GM20000 (cell line): ENCODE measurements around the gene NUDT22.

ENCODE experiments used
- DNase-seq: peaks from one replicate; pipeline ENCODE4 v3.0.0; 2012; ENCODE audit warnings: low spot score
- CTCF ChIP-seq: IDR thresholded peaks from 2 replicates; pipeline ENCODE4 v1.5.1; 2012; ENCODE audit warnings: mild to moderate bottlenecking, control low read depth; ENCODE audit errors: extremely low read depth, missing control alignments

Gene NUDT22

DNA sequence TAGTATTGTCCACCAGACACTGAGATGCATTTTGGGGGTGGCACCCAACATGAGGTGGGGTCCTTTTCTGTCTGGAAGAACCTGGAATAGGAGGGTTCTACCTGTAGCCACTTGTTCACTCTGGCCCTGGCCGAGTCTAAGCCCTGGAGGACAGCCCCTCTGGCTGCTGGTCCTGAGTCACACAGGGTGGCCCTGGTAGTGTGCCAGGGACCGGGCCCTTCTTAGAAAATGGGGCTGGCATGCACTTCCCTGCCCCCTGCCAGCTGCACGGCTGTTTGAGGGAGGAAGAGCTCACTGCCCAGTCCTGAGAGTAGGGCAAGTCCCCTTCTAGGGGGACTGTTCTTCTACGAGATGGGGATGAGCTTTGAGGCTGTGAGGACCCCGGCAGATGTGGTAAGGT is 27.4 kb downstream of the NUDT22 start:
- no peak for DNase-seq
- no peak for TF ChIP-seq CTCF

DNA sequence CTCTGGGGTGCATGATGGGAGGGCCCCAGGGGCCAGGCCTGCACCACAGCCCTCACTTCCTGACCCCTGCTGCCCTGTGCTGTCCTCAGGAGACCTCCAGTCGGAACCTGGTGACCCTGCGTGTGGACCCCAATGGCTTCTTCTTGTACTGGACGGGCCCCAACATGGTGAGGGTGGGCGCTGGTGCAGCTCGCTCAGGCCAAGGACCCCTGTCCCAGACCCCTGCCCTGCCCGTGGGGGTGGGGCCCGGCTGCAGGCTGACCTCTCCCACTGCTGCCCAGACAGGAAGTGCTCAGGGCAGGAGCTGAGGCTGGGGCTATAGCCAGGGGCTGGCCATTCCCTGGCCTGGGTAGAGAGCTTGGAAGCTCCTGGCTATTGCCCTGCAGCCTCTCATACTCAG is 28.3 kb downstream of the NUDT22 start:
- TF ChIP-seq CTCF = no peak
- no peak for DNase-seq

GRCh38 chr11:64255135-64256128 is 29.4 kb downstream of the NUDT22 start:
- no peak for DNase-seq
- TF ChIP-seq CTCF = no peak

DNA sequence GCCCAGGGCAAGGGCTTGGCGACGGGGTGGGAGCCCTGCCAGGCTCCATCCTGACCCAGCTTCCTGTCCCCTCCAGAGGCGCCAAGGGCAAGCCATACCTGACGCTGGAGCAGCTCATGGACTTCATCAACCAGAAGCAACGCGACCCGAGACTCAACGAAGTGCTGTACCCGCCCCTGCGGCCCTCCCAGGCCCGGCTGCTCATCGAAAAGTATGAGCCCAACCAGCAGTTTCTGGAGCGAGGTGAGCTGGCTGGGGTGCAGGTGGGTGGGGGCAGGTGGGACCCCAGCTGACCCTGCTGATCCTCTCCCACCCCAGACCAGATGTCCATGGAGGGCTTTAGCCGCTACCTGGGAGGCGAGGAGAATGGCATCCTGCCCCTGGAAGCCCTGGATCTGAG is 30.2 kb downstream of the NUDT22 start:
- DNase-seq = no peak
- TF ChIP-seq CTCF = no peak

GRCh38 chr11:64258356-64258755 is 32.3 kb downstream of the NUDT22 start:
- no peak for DNase-seq
- TF ChIP-seq CTCF = no peak

- no peak for TF ChIP-seq CTCF
- no peak for DNase-seq
Observed at GRCh38 chr11:64258946-64259532, 33.0 kb downstream of the NUDT22 start.

GRCh38 chr11:64259533-64260067 is 33.5 kb downstream of the NUDT22 start:
- DNase-seq = peak; percentile 66
- no peak for TF ChIP-seq CTCF
